Activated CD4-positive, CD25-positive, alpha-beta regulatory T cell treated with anti-CD3 and anti-CD28 coated beads, Interleukin-2, amount 50 U/mL, for 24 hours (primary cell): ENCODE data around the gene CLIP1.
"Not testable (repeated sequence)": the region's sequence is repeated elsewhere in the genome, so short reads cannot be mapped to it uniquely, and the experiment has no call there.

ENCODE experiments used
- ATAC-seq, 2 donors: fragments of 150-1000 bp; cut with Tn5 transposase; one replicate each; pipeline ENCODE4 v1.10.0; 2021; ENCODE audit warnings: mild to moderate bottlenecking in 1 of 2, moderate library complexity in 1 of 2

Gene CLIP1

DNA sequence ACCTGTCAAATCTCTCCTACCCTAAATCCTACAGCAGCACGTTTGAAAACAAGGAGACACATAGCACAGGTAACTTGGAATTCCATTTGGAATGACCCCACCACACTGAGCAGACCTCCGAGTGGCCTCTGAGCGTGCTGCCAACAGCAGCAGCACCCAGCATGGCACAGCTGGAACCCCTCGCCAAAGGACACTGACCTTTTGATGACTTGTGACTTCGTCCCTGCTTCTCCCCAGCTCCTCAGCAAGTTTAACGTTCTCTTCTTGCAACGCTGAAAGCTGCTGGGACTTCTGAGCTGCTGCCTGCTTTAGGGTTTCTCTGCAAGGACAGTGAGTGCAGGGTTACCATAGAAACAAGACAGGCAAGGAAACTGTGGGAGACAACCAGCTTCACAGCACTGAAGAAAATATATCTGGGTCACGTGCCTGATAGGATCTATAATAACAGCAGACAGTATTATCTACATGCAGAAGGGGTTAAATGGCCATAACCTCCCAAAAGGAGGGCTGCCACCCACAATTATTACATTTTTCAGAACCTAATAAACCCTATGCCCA is 112.8 kb downstream of the CLIP1 start:
- ATAC-seq: no peak

- no peak for ATAC-seq
Measured at GRCh38 chr12:122308811-122309210, 113.7 kb downstream of the CLIP1 start.

GRCh38 chr12:122306407-122306806 is 116.1 kb downstream of the CLIP1 start:
- no peak for ATAC-seq

- no peak for ATAC-seq
Measured at GRCh38 chr12:122304924-122305323, 117.5 kb downstream of the CLIP1 start.

DNA sequence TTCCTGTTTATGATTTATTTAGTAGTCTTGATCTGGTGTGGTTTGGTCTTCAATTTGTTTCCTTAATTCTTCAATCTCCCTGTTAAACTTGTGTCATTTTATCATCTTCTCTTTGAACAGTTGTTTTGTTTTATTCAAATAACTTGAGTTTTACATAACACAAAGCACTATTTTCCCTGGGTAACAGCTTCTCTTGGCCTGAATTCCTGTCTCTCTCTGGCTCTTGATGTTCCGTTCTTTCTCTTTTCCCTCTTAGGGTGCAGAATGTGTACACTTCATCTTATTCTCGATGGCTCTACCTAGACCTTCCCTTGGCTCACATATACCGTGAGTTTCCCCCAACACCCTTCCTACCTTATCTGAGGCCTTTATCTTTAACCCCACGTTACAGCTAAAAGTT is 119.4 kb downstream of the CLIP1 start:
- ATAC-seq: no peak

DNA sequence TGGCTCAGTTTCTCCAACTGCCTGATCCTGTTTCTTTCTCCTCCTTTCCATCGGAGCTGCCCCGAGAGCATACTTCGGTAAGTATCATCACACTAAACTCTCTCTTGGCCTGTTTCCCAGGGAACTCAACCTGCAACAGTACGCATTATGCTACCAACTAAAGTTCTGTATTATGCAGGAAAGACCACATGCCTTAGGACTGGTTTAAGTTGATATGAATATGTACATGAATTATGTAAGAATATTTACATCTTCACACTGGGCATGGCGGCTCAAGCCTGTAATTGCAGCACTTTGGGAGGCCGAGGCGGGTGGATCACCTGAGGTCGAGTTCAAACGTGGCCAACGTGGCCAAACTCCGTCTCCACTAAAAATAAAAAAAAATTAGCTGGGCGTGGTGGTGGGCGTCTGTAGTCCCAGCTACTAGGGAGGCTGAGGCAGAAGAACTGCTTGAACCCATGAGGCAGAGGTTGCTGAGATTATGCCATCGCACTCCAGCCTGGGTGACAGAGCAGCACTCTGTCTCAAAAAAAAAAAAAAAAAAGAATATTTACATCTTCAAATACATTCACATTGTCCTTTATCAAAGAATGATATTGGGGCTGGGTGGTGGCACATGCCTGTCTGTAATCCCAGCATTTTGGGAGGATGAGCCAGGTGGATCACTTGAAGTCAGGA is 124.3 kb downstream of the CLIP1 start:
- no peak for ATAC-seq

DNA sequence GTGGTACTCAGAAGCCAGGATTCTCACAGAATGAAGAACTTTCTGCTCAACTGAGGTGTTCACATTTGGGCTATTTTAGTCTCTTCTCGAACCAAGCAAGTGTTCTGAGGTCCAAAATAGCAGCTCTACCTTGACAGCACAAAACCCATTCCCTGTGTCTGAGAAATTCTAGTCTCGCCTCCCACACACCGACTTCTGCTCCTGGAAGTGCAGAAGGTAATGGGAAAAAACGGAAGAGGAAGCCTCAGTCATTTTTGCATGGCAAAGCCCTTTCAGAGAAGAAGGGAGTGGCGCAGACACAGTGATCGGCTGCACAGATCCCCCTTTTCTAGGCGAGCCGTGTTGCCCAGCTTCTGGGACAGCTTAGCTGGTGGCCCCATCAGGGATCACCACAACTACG is 125.0 kb downstream of the CLIP1 start:
- no peak for ATAC-seq

DNA sequence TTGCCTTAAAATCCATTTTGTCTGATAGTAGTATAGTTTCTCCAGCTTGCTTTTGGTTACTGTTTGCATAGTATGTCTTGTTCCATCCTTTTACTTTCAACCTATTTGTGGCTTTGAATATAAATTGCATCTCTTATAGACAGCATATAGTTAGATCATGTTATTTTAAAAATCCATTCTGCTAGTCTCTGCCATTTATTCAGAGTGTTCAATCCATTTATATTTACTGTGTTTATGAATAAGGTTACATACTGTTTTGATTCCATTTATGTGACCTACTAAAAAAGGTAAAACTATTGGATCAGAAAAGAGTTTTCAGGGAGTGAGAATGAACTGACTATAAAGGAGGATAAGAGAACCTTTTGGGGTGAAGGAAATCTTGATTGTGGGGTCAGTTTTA is 126.6 kb downstream of the CLIP1 start:
- ATAC-seq: no peak

DNA sequence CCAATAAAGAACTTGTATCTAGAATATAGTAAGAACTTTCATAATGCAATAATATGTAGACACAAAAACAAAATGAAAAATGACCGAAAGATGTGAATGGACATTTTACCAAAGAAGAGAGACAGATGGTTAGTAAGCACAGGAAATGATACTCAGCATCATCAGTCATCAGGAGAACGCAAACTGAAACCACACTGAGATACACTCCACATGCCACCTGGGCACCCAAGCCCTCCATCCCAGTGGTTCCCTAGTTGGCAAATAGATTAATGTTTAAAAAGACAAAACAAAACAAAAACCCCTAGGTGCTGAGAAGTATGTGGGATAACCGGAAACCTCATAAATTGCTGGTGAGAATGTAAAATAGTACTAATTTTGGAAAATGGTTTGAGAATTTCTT is 129.4 kb downstream of the CLIP1 start:
- ATAC-seq: no peak

DNA sequence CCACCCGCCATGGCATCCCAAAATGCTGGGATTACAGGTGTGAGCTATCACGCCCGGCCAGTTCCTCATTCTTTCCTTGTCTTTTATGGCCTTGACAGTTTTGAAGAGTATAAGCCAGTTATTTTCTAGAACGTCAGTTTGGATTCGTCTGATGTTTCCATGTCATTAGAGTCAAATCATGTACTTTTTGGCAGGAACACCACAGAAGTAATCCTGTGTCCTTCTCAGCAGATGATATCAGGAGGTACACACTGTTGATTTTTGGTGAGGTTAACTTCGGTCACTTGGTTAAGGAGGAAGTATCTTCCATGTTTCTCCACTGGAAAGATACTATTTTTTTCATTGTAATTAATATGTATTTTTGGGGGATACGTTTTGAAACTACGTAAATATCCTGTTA is 131.0 kb downstream of the CLIP1 start:
- ATAC-seq: no peak

DNA sequence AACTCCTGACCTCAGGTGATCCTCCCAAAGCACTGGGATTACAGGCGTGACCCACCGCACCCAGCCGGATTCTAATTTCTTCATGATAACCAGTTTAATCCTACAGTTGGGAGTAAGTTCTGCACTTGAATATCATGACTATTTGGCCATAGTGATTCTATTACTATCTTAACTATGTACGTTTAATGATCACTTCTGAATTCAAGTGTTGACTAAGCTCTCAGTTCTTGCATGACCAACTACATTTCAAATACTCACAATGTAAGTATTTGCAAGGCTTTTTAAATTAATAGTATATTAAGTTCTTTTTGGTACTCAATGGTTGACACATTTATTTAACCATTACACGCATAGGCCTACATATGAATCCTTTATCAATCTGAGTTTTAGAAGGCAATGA is 138.8 kb downstream of the CLIP1 start:
- no peak for ATAC-seq

GRCh38 chr12:122282061-122282460 is 140.4 kb downstream of the CLIP1 start:
- ATAC-seq: no peak

DNA sequence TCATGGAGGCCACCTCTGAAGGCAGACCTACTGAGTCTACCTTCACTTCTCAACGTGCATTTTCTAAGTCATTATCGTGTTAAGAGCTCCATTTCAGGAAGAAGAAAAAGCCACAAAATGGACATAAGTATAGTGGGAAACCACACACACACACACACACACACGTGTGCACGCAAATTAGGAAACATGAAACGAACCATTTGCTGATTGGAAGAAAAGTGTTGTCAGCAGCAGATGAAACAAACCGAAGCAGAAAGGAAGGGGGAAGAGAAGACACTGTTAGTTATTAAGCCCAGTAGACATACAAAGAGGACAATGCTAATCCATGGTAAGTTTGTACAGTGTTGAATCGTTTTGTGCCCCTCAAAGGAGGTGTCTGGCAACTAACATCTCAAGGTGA is 146.2 kb downstream of the CLIP1 start:
- ATAC-seq: no peak

- no peak for ATAC-seq
Measured at GRCh38 chr12:122275459-122275858, 147.0 kb downstream of the CLIP1 start.

DNA sequence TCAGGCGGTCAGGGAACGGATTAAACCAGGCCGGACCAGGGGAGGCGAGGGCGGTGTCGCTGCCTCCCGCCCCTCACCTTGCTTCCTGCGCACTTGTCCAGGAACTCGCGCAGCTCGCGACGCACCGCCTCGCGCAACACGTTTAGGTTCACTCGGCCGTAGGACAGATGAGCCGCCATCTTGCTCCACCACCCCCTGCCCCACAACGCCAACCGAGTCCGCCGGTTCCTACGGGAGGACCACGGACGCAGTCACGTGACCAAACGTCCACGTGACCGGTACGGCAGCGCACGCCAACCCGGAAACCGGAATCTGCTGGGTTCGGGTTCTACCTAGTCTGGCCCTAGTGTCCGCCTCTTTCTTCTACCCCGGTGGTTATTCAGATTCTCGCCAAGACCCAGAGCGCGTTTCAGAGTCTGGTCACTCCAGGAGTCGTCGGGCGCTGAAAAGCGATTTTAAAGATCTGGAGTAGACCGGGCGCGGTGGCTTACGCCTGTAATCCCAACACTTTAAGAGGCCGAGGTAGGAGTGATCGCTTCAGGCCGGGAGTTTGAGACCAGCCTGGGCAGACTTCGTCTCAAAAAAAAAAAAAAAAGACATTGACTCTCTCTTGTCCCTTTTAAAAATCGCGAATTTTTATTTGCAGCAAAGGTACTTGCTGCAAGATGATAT is 156.1 kb downstream of the CLIP1 start, which contains the start of gene VPS33A:
TSS of gene VPS33A (minus strand) at position 265 of the 672 bp plus-strand sequence. CDS start at position 179, 86 bp downstream.
- peak; percentile 90 to 92 for ATAC-seq

- peak; percentile 39 to 45 for ATAC-seq
Measured at GRCh38 chr12:122265886-122266229, 156.6 kb downstream of the CLIP1 start.

- no peak for ATAC-seq
Measured at GRCh38 chr12:122265476-122265875, 157.0 kb downstream of the CLIP1 start.

DNA sequence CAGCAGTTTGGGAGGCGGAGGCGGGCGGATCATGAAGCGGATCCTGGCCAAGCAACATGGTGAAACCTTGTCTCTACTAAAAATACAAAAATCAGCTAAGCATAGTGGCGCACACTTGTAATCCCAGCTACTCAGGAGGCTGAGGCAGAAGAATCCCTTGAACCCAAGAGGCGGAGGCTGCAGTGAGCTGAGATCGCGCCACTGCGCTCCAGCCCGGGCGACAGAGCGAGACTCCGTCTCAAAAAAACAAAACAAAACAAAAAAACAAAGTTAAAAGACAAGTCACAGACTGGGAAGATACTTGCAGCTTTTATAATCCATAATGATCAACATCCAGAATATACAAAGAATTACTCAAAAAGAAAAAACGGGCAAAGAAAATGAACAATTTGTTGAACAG is 161.7 kb downstream of the CLIP1 start:
- not testable (repeated sequence) for ATAC-seq

- ATAC-seq: not testable (repeated sequence)
Measured at GRCh38 chr12:122258939-122259338, 163.5 kb downstream of the CLIP1 start.

GRCh38 chr12:122258462-122258861 is 164.0 kb downstream of the CLIP1 start:
- peak; percentile 55 to 75 for ATAC-seq

DNA sequence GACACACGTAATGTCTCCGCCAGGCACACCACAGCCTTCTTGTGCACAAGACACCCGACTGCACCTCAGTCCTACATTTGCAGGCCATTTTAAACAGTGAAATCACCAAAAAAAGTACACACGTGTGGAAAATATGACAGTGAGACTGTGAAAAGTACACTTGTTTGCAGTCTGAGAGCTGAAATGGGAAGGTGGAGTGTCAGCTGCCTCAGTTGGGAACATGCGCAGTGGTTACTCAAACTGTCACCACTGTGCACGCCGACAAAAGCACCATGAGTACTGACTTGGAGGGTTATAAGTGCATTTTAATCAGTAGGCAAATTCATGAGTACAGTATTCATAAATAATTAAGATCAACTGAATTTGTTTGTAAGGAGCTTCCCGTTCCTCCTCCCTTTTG is 171.9 kb downstream of the CLIP1 start:
- no peak for ATAC-seq

DNA sequence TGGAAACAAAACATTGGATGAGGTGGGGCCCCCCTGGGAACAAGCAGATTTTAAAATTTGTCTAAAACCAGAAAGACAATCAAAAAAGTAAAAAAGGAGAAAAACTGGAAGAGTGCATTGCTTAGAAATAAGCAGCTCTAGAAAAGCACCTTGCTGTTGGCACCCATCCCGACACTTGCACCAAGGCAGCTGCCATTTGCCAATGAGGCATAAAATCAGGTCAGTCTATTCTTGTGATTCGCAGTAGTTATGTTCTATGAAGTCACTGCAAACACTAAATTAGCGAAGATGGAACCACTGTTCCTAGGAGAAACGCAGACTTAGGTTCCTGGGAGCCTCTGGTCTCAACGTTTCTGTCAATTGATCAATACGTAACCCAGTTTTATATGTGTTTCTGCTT is 172.4 kb downstream of the CLIP1 start:
- ATAC-seq: no peak

GRCh38 chr12:122245553-122245952 is 176.9 kb downstream of the CLIP1 start:
- no peak for ATAC-seq
